Measurements from ENCODE around the gene ST6GALNAC1. TPM values are rescaled to one million over a fixed set of nuclear protein-coding genes. Genes with fewer than 3 reads are reported as not detected.

ST6GALNAC1 gene
- total and polyA plus RNA-seq, 7 donors = 0.38 to 3.6 (median 0.56) TPM

GRCh38 chr17:76672892-76673291 is 29.3 kb upstream of the ST6GALNAC1 start:
- Histone ChIP-seq H3K36me3 (ENCODE audit: insufficient read depth in 1 of 2, low read depth in 1 of 2) (peaks cover 0 to 13% of the 10 kb centered on the region in 2 donors), H3K4me3 (no peak overlapping the region), H3K27me3 (ENCODE audit: insufficient read depth in 3 of 3, low read length in 2 of 3) (no peaks in the 10 kb centered on the region), H3K9me3 (no peaks in the 10 kb centered on the region), H3K4me1 (peaks cover 7% of the 10 kb centered on the region), H3K27ac (no peak overlapping the region)
- intact Hi-C loops (cut with DNase I) = no loop called here
- ATAC-seq (no peak), DNase-seq (no peak)
- TF ChIP-seq, protein P1, sequence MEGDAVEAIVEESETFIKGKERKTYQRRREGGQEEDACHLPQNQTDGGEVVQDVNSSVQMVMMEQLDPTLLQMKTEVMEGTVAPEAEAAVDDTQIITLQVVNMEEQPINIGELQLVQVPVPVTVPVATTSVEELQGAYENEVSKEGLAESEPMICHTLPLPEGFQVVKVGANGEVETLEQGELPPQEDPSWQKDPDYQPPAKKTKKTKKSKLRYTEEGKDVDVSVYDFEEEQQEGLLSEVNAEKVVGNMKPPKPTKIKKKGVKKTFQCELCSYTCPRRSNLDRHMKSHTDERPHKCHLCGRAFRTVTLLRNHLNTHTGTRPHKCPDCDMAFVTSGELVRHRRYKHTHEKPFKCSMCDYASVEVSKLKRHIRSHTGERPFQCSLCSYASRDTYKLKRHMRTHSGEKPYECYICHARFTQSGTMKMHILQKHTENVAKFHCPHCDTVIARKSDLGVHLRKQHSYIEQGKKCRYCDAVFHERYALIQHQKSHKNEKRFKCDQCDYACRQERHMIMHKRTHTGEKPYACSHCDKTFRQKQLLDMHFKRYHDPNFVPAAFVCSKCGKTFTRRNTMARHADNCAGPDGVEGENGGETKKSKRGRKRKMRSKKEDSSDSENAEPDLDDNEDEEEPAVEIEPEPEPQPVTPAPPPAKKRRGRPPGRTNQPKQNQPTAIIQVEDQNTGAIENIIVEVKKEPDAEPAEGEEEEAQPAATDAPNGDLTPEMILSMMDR (IDR thresholded peaks at IDR 0.05) = no peak
- 87 to 93% (median 89%) methylated on average over 3 of the region's 3 CpGs for WGBS, 3 donors

DNA sequence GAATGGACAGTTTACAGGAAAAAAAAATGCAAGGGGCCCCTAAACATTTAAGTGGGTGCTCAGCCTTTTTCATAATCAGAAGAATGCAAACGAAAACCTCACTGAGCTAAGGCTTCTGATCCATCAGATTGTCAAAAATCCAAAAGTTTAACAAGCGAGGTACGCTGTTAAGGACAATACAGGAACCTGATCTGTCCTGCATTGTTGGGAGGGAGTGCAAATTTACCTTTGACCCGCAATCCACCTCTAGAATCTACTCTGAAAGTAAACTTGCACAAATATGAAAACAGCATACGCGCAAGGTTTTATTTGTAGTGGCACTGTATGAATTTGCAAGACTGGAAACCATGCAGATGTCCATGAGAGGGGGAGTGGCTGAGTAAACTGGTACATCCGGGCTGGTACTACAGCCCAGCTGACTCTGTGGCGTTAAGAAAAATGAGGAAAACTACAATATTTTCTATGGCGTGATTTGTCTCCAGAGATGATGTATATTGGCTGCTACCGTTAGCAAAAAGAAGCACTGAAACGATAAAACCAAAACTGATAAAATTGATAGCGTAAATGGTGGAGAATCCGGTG is 28.8 kb upstream of the ST6GALNAC1 start:
- peaks cover 0 to 7% of the 10 kb centered on the region in 2 donors for H3K36me3 ChIP-seq (ENCODE audit: insufficient read depth in 1 of 2, low read depth in 1 of 2)
- peaks cover 0 to 1% (median 0%) of the 10 kb centered on the region in 3 donors for H3K27me3 ChIP-seq (ENCODE audit: insufficient read depth in 3 of 3, low read length in 2 of 3)
- ATAC-seq (peak in 1 of 4 donors; percentile 3), DNase-seq (no peak)
- H3K27ac ChIP-seq = peak overlapping the region; percentile 87
- TF ChIP-seq, protein P1 (IDR thresholded peaks at IDR 0.05) = no peak
- peak overlapping the region; percentile 74 for H3K4me3 ChIP-seq
- intact Hi-C loops (cut with DNase I) = no loop called here
- peaks cover 7% of the 10 kb centered on the region for H3K4me1 ChIP-seq
- WGBS, 3 donors = 47 to 58% (median 53%) methylated on average over 13 of the region's 13 CpGs
- H3K9me3 ChIP-seq = no peaks in the 10 kb centered on the region

DNA sequence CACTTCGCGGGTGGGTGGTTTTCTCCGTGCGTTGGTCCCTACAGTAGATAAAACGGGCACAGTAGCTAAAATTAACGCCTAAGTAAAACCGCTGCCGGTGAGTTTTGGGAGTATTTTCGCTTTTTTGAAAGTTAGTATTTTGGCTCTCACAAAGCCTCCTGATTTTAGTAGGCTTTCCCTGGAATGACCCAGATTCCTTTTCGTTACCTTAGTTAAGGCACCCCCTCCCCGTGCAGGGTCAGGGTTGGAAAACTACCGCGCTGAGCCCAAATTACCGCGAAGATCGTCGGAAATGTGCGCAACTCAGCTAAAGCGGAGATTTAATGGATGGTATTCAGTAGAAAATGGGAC is 28.3 kb upstream of the ST6GALNAC1 start:
- intact Hi-C loops (cut with DNase I) = no loop called here
- peaks cover 0 to 1% (median 0%) of the 10 kb centered on the region in 3 donors for H3K27me3 ChIP-seq (ENCODE audit: insufficient read depth in 3 of 3, low read length in 2 of 3)
- H3K4me3 ChIP-seq = peak overlapping the region; percentile 74
- H3K4me1 ChIP-seq = peaks cover 7% of the 10 kb centered on the region
- TF ChIP-seq, protein P1 (IDR thresholded peaks at IDR 0.05) = no peak
- 0 to 1% (median 0%) methylated on average over 19 of the region's 19 CpGs for WGBS, 3 donors
- DNase-seq (no peak), ATAC-seq (peak; percentile 5 to 31 (median 14))
- no peaks in the 10 kb centered on the region for H3K9me3 ChIP-seq
- H3K36me3 ChIP-seq (ENCODE audit: insufficient read depth in 1 of 2, low read depth in 1 of 2) = peaks cover 0 to 4% of the 10 kb centered on the region in 2 donors
- H3K27ac ChIP-seq = peak overlapping the region; percentile 87

DNA sequence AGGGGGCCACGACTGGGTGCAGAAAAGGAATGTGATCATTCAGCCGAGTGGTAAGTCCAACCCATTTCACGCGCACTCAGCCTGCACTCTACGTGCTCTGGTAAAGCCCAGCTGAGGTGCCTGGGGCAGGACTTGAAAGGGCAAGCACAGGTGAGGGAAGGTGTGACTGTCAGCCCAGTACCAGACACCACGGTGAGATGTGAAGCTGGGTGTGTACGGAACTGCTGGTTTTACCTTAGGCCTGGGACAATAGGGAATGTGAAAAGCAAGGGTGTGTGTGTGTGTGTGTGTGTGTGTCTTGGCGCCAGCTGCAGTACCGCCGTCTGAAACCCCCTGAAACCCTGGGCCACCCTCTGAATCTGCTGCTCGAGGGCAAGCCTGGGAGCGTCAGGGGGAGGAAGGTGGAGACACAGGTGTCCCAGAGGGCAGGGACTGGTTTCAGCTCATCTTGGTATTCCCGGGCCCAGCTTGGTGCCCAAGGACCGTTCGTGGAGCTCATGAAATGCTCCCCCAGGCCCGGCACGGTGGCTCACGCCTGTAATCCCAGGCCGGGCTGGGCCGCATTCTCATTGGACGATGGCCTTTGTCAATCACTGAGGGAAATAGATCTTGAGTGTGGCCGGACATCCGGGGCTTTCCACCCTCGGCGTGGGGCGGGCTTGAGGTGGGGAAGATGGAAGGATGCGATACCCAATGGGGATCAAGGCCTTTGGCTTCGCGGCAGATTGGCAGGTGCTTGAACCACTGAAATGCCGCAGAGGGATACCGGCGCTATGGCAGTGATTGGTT is 27.8 kb upstream of the ST6GALNAC1 start:
- peak overlapping the region; percentile 87 for H3K27ac ChIP-seq
- TF ChIP-seq, protein P1 (IDR thresholded peaks at IDR 0.05) = no peak
- peak overlapping the region; percentile 74 for H3K4me3 ChIP-seq
- peaks cover 7% of the 10 kb centered on the region for H3K4me1 ChIP-seq
- H3K9me3 ChIP-seq = no peaks in the 10 kb centered on the region
- ATAC-seq (peak; percentile 98 to 99 (median 99)), DNase-seq (peak; percentile 100)
- WGBS, 3 donors = 12 to 18% (median 16%) methylated on average over 32 of the region's 32 CpGs
- H3K36me3 ChIP-seq (ENCODE audit: insufficient read depth in 1 of 2, low read depth in 1 of 2) = no peaks in the 10 kb centered on the region
- peaks cover 0 to 1% (median 0%) of the 10 kb centered on the region in 3 donors for H3K27me3 ChIP-seq (ENCODE audit: insufficient read depth in 3 of 3, low read length in 2 of 3)
- intact Hi-C loops (cut with DNase I) = no loop called here

Measured in psoas muscle (tissue), 8 donors.